Neural cell (in vitro differentiated cells): ENCODE data around the gene OVOL3. TPM values are rescaled to one million over a fixed set of nuclear protein-coding genes. Genes with fewer than 3 reads are reported as not detected.

Experiments used
- H2AFZ ChIP-seq: fragments of 200-600, 300-800 bp; sonication (generic), shearing (Covaris generic); 2 replicates; pipeline ENCODE4 v1.6.0; 2014; ENCODE audit warnings: low read depth, mild to moderate bottlenecking, antibody characterized with exemption, low read length, moderate library complexity
- H3F3A ChIP-seq: fragments of 200-600 bp; shearing (Covaris generic); 2 replicates; pipeline ENCODE4 v1.6.1; 2016; ENCODE audit warnings: mild to moderate bottlenecking, moderate library complexity, mixed read lengths, antibody characterized with exemption, low read length; ENCODE audit not compliant: insufficient read depth, poor library complexity, severe bottlenecking
- H3K27ac ChIP-seq: fragments of 200-600, 300-800 bp; sonication (generic), shearing (Covaris generic); 2 replicates; pipeline ENCODE4 v1.5.1; 2014; ENCODE audit warnings: mild to moderate bottlenecking, low read length, moderate library complexity
- H3K27me3 ChIP-seq: fragments of 300-800, 200-600 bp; sonication (generic), shearing (Covaris generic); 2 replicates; pipeline ENCODE4 v1.6.0; 2014; ENCODE audit warnings: mild to moderate bottlenecking, low read depth, low read length, moderate library complexity; ENCODE audit not compliant: insufficient read depth
- H3K36me3 ChIP-seq: fragments of 300-800, 200-600 bp; sonication (generic), shearing (Covaris generic); 2 replicates; pipeline ENCODE4 v1.5.1; 2014; ENCODE audit warnings: mild to moderate bottlenecking, antibody characterized with exemption, low read length, moderate library complexity; ENCODE audit not compliant: insufficient read depth
- H3K4me2 ChIP-seq: fragments of 300-800, 200-600 bp; sonication (generic), shearing (Covaris generic); 2 replicates; pipeline ENCODE4 v1.6.0; 2014; ENCODE audit warnings: mild to moderate bottlenecking, low read length
- H3K4me3 ChIP-seq: fragments of 300-800, 200-600 bp; sonication (generic), shearing (Covaris generic); 2 replicates; pipeline ENCODE4 v1.5.1; 2014; ENCODE audit warnings: mild to moderate bottlenecking, low read length, moderate library complexity
- H3K79me2 ChIP-seq: fragments of 200-600 bp; shearing (Covaris generic); replicated peaks from 2 replicates; pipeline ENCODE4 v1.6.0; 2014; ENCODE audit warnings: mild to moderate bottlenecking, low read length, moderate library complexity; ENCODE audit not compliant: insufficient read depth
- H3K9ac ChIP-seq: fragments of 300-800, 200-600 bp; sonication (generic), shearing (Covaris generic); 2 replicates; pipeline ENCODE4 v1.6.1; 2016; ENCODE audit warnings: mild to moderate bottlenecking, low read length, mixed read lengths
- H3K9me2 ChIP-seq: fragments of 200-600 bp; shearing (Covaris generic); 2 replicates; pipeline ENCODE4 v1.6.1; 2016; ENCODE audit warnings: mild to moderate bottlenecking, low read length, mixed read lengths; ENCODE audit not compliant: insufficient read depth
- H3K9me3 ChIP-seq: fragments of 200-600, 300-800 bp; sonication (generic), shearing (Covaris generic); 2 replicates; pipeline ENCODE4 v1.6.1; 2016; ENCODE audit warnings: mild to moderate bottlenecking, mixed run types, low read length, moderate library complexity, mixed read lengths
- H4K20me1 ChIP-seq: fragments of 200-600 bp; shearing (Covaris generic); 2 replicates; pipeline ENCODE4 v1.6.1; 2016; ENCODE audit warnings: mild to moderate bottlenecking, mixed run types; ENCODE audit not compliant: insufficient read depth
- EP300 ChIP-seq: fragments of 450-650 bp; conservative IDR thresholded peaks from 2 replicates; pipeline ENCODE4 v1.6.1; 2014; ENCODE audit warnings: antibody characterized with exemption, mild to moderate bottlenecking, moderate library complexity; ENCODE audit not compliant: poor library complexity, severe bottlenecking
- EZH2 ChIP-seq: fragments of 200-600, 300-800 bp; shearing (Covaris generic), sonication (generic); IDR thresholded peaks from 2 replicates; pipeline ENCODE4 v1.6.1; 2014; ENCODE audit warnings: antibody characterized with exemption, low read length, borderline replicate concordance, mild to moderate bottlenecking; ENCODE audit not compliant: insufficient read depth, poor library complexity, severe bottlenecking
- MXI1 ChIP-seq: fragments of 450-650 bp; conservative IDR thresholded peaks from 2 replicates; pipeline ENCODE4 v1.6.1; 2014; ENCODE audit warnings: antibody characterized with exemption, mild to moderate bottlenecking; ENCODE audit not compliant: poor library complexity, severe bottlenecking
- POLR2AphosphoS5 ChIP-seq: IDR thresholded peaks from 2 replicates; pipeline ENCODE4 v1.6.1; 2012
- RAD21 ChIP-seq: fragments of 450-650 bp; conservative IDR thresholded peaks from 2 replicates; pipeline ENCODE4 v1.6.1; 2014; ENCODE audit warnings: antibody characterized with exemption, mild to moderate bottlenecking, moderate library complexity
- REST ChIP-seq: IDR thresholded peaks from 2 replicates; pipeline ENCODE4 v1.6.1; 2012; ENCODE audit warnings: borderline replicate concordance
- SMC3 ChIP-seq: fragments of 450-650 bp; conservative IDR thresholded peaks from 2 replicates; pipeline ENCODE4 v1.6.1; 2014; ENCODE audit warnings: antibody characterized with exemption, mild to moderate bottlenecking, moderate library complexity; ENCODE audit not compliant: poor library complexity
- polyA plus RNA-seq: library from polyadenylated mRNA; depleted of rRNA; stranded (reverse); fragments of >200 nt; gene quantifications from 2 replicates; pipeline ENCODE4 v1.2.3, GENCODE V29; 2014
- TF ChIP-seq, protein P1 (sequence below): fragments of 450-650 bp; IDR thresholded peaks from 2 replicates; pipeline ENCODE4 v1.5.1; 2014; ENCODE audit warnings: antibody characterized with exemption, mild to moderate bottlenecking, moderate library complexity; ENCODE audit not compliant: poor library complexity, severe bottlenecking

Gene OVOL3
- polyA plus RNA-seq, 1 donor from 2014 or later = not detected

GRCh38 chr19:36089847-36090246, 21.1 kb upstream of the OVOL3 start:
- no peak overlapping the region for H3K9ac ChIP-seq
- no peak overlapping the region for H3K4me2 ChIP-seq
- H3K27ac ChIP-seq = no peak overlapping the region
- no peaks in the 10 kb centered on the region for H3K27me3 ChIP-seq
- no peaks in the 10 kb centered on the region for H3K9me3 ChIP-seq
- no peaks in the 10 kb centered on the region for H4K20me1 ChIP-seq
- no peaks in the 10 kb centered on the region for H3K36me3 ChIP-seq
- H2AFZ ChIP-seq = no peak overlapping the region
- no peaks in the 10 kb centered on the region for H3F3A ChIP-seq
- TF ChIP-seq EP300 (no peak), REST (no peak)
- no peaks in the 10 kb centered on the region for H3K79me2 ChIP-seq
- no peaks in the 10 kb centered on the region for H3K9me2 ChIP-seq
- H3K4me3 ChIP-seq = no peak overlapping the region

DNA sequence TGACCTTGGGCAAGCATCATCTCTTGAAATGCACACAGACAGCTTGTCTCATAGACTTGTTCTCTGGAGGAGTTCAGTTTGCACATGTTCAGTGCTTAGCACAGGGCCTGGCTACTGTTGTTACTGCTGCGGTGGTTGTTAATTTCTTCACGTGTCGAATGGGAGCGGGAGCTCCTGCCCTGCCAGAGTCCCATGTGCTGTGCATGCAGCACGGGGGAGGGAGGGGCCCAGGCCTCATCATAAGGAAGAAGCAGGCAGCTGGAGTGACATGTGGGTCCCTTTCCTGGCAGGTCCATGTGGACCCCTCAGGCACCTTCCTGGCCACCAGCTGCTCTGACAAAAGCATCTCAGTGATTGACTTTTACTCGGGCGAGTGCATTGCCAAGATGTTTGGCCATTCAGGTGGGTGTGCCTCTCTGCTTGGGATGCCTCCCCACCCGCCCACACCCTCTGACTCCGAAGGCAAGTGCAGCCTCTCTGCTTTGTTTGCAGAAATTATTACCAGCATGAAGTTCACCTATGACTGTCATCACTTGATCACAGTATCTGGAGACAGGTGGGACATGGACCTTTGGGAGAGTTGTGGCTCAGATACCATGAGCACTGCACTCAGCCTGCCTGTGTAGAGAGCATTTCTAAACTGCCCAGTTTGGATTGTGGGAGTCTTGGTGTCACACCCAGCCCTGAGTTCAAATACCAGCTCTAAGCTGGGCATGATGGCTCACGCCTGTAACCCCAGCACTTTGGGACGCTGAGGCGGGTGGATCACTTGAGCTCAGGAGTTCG, 19.8 kb upstream of the OVOL3 start:
- H3K9me2 ChIP-seq = no peaks in the 10 kb centered on the region
- H2AFZ ChIP-seq = no peak overlapping the region

GRCh38 chr19:36092566-36092965, 18.4 kb upstream of the OVOL3 start:
- H3K79me2 ChIP-seq = no peaks in the 10 kb centered on the region
- no peaks in the 10 kb centered on the region for H3K27me3 ChIP-seq
- H3F3A ChIP-seq = no peaks in the 10 kb centered on the region
- H3K27ac ChIP-seq = no peak overlapping the region
- H3K9me3 ChIP-seq = no peaks in the 10 kb centered on the region
- no peaks in the 10 kb centered on the region for H3K36me3 ChIP-seq
- H2AFZ ChIP-seq = no peak overlapping the region
- no peaks in the 10 kb centered on the region for H4K20me1 ChIP-seq
- no peaks in the 10 kb centered on the region for H3K9me2 ChIP-seq
- H3K4me3 ChIP-seq = no peak overlapping the region
- no peak overlapping the region for H3K9ac ChIP-seq
- no peak overlapping the region for H3K4me2 ChIP-seq
- no peak for TF ChIP-seq MXI1
- TF ChIP-seq EZH2 = no peak
- no peak for TF ChIP-seq REST
- no peak for TF ChIP-seq EP300
- TF ChIP-seq POLR2AphosphoS5 = no peak
- TF ChIP-seq SMC3 = no peak
- no peak for TF ChIP-seq RAD21

More for the DNA sequence above, 19.8 kb upstream of the OVOL3 start:
- H3K9ac ChIP-seq = no peak overlapping the region
- no peaks in the 10 kb centered on the region for H4K20me1 ChIP-seq
- H3K9me3 ChIP-seq = no peaks in the 10 kb centered on the region
- no peak overlapping the region for H3K4me2 ChIP-seq
- H3K27ac ChIP-seq = no peak overlapping the region
- TF ChIP-seq SMC3 (no peak), POLR2AphosphoS5 (no peak), MXI1 (no peak), EP300 (no peak)
- TF ChIP-seq, protein P1, sequence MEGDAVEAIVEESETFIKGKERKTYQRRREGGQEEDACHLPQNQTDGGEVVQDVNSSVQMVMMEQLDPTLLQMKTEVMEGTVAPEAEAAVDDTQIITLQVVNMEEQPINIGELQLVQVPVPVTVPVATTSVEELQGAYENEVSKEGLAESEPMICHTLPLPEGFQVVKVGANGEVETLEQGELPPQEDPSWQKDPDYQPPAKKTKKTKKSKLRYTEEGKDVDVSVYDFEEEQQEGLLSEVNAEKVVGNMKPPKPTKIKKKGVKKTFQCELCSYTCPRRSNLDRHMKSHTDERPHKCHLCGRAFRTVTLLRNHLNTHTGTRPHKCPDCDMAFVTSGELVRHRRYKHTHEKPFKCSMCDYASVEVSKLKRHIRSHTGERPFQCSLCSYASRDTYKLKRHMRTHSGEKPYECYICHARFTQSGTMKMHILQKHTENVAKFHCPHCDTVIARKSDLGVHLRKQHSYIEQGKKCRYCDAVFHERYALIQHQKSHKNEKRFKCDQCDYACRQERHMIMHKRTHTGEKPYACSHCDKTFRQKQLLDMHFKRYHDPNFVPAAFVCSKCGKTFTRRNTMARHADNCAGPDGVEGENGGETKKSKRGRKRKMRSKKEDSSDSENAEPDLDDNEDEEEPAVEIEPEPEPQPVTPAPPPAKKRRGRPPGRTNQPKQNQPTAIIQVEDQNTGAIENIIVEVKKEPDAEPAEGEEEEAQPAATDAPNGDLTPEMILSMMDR = no peak
- H3K4me3 ChIP-seq = no peak overlapping the region
- H3F3A ChIP-seq = no peaks in the 10 kb centered on the region
- no peaks in the 10 kb centered on the region for H3K79me2 ChIP-seq
- no peaks in the 10 kb centered on the region for H3K36me3 ChIP-seq
- H3K27me3 ChIP-seq = no peaks in the 10 kb centered on the region
